ENCODE data around the gene SNX21.

SNX21 gene

DNA sequence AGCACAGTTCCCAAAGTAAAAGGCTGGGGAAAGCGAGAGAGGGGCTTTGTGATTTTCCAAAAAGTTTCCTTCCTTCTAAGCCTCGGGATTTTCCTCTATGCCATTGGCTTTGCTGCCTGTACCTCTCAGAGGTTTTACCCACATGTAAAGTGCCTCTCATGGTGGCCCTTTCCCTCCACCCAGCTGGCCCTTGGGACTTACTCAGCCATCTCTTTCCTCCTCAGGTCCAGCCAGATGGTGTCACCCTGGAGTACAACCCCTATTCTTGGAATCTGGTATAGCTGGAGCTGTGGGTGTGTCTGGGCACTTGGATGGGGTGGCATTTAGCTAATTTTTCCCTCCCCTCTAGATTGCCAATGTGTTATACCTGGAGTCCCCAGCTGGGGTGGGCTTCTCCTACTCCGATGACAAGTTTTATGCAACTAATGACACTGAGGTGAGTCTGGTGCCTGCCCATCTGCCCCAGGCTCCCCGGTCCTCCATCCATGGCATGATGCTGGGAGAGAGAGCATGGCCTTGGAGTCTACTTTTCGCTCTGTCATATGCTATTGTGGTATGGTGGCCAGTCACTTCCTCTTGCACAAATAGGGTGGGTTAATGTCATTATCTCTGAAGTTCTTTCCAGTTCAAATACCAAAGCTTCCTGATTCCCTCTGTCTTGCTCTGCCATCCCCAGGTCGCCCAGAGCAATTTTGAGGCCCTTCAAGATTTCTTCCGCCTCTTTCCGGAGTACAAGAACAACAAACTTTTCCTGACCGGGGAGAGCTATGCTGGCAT is 58.6 kb downstream of the SNX21 start:
- H3K9me3 Mint-ChIP-seq = no peaks in the 10 kb centered on the region
- no peaks in the 10 kb centered on the region for H3K27me3 Mint-ChIP-seq
- peaks cover 13% of the 10 kb centered on the region for H3K36me3 Mint-ChIP-seq (ENCODE audit: low read depth)
- H3K4me1 Mint-ChIP-seq (ENCODE audit: low read depth) = peaks cover 36% of the 10 kb centered on the region
- peak overlapping the region; percentile 89 for H3K4me3 Mint-ChIP-seq
- H3K27ac Mint-ChIP-seq = peak overlapping the region; percentile 79

Data from stimulated activated naive CD8-positive, alpha-beta T cell treated with anti-CD3 and anti-CD28 coated beads, Interleukin-15, Interleukin-2, amounts not matched to agents 100 ng/mL and 50 ng/mL, for 24 hours (primary cell).